ENCODE results near the gene CLDND1. TPM values are rescaled to one million over a fixed set of nuclear protein-coding genes. Genes with fewer than 3 reads are reported as not detected.
"Not testable (repeated sequence)": the region's sequence is repeated elsewhere in the genome, so short reads cannot be mapped to it uniquely, and the experiment has no call there.

Gene CLDND1
- polyA plus RNA-seq (ENCODE audit: insufficient read length in 12 of 12): 100 to 1,000 TPM in 4 of 12 donors, 10 to 100 TPM in 7, not detected in 1; 56.3 to 148 (median 95.6) TPM
- long read RNA-seq, donor 1, transcript CLDND1-213 (2 exons, 520 nt): minor isoform, 6 of 42 reads
- long read RNA-seq, donor 1, transcript CLDND1-201 (5 exons, 2,161 nt): major isoform, 21 of 42 reads
- long read RNA-seq, donor 1, transcript CLDND1-207 (2 exons, 778 nt): minor isoform, 6 of 42 reads
- long read RNA-seq, donor 1, partial matches to known transcripts: 5 of 42 reads
- long read RNA-seq, donor 1, other reads (novel, unspliced or antisense): 0 of 42 reads
- long read RNA-seq, donor 2, transcript CLDND1-201 (5 exons, 2,161 nt): major isoform, 27 of 36 reads
- long read RNA-seq, donor 2, partial matches to known transcripts: 0 of 36 reads
- long read RNA-seq, donor 2, other reads (novel, unspliced or antisense): 0 of 36 reads
- long read RNA-seq, donor 3, transcript CLDND1-201 (5 exons, 2,161 nt): major isoform, 8 of 11 reads
- long read RNA-seq, donor 3, partial matches to known transcripts: 0 of 11 reads
- long read RNA-seq, donor 3, other reads (novel, unspliced or antisense): 0 of 11 reads
- long read RNA-seq, donor 4, transcript CLDND1-201 (5 exons, 2,161 nt): major isoform, 6 of 8 reads
- long read RNA-seq, donor 4, partial matches to known transcripts: 0 of 8 reads
- long read RNA-seq, donor 4, other reads (novel, unspliced or antisense): 0 of 8 reads
- long read RNA-seq, donor 5, transcript CLDND1-201 (5 exons, 2,161 nt): major isoform, 32 of 47 reads
- long read RNA-seq, donor 5, partial matches to known transcripts: 0 of 47 reads
- long read RNA-seq, donor 5, other reads (novel, unspliced or antisense): 0 of 47 reads
- long read RNA-seq, donor 6, transcript CLDND1-213 (2 exons, 520 nt): minor isoform, 5 of 28 reads
- long read RNA-seq, donor 6, transcript CLDND1-201 (5 exons, 2,161 nt): major isoform, 19 of 28 reads
- long read RNA-seq, donor 6, partial matches to known transcripts: 0 of 28 reads
- long read RNA-seq, donor 6, other reads (novel, unspliced or antisense): 0 of 28 reads
- long read RNA-seq, donor 7, transcript CLDND1-201 (5 exons, 2,161 nt): major isoform, 12 of 14 reads
- long read RNA-seq, donor 7, partial matches to known transcripts: 0 of 14 reads
- long read RNA-seq, donor 7, other reads (novel, unspliced or antisense): 0 of 14 reads
- long read RNA-seq, donor 8, transcript CLDND1-201 (5 exons, 2,161 nt): major isoform, 24 of 31 reads
- long read RNA-seq, donor 8, partial matches to known transcripts: 0 of 31 reads
- long read RNA-seq, donor 8, other reads (novel, unspliced or antisense): 0 of 31 reads
- long read RNA-seq, donor 9, transcript CLDND1-201 (5 exons, 2,161 nt): major isoform, 18 of 26 reads
- long read RNA-seq, donor 9, partial matches to known transcripts: 0 of 26 reads
- long read RNA-seq, donor 9, other reads (novel, unspliced or antisense): 0 of 26 reads
- long read RNA-seq, donor 10, transcript CLDND1-201 (5 exons, 2,161 nt): major isoform, 21 of 25 reads
- long read RNA-seq, donor 10, partial matches to known transcripts: 0 of 25 reads
- long read RNA-seq, donor 10, other reads (novel, unspliced or antisense): 0 of 25 reads
- long read RNA-seq, donor 11, transcript CLDND1-201 (5 exons, 2,161 nt): major isoform, 22 of 30 reads
- long read RNA-seq, donor 11, partial matches to known transcripts: 0 of 30 reads
- long read RNA-seq, donor 11, other reads (novel, unspliced or antisense): 0 of 30 reads

DNA sequence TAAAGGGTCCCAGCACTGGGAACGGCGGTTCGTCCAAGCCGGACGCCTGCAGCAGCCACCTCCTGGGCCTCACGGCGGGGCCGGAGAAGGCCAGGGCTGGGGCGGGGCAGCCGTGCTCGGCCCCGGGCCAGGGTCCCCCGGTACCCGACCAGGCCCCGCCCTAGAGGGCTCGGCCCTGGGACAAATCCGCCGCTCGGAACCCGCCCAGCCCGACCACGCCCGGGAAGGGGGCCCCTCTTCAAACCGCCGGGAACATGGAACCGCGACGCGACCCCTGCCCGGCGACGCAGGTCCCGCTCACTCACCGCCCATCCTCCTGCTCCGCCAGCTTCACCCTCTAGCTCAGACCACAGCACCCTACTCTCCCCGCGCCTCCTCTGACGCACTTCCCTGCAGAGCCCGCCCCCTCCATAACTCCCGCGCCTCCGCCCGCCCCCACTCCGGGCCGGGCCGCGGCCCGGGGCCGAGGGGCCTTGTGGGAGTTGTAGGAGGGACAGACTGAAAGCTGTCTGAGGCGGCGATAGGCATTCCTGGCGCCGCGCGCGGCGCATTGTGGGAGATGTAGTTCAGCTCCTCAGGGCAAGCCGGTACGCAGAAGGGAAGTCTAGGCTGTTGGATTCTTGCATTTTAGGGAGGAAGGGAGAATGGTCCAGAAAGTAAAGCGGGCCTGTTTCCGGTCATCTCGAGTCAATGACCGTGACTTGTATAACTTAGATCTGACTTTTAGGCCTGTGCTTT is at the start of gene CLDND1:
TSS of gene CLDND1 (minus strand) at position 359 of the 738 bp plus-strand sequence. CDS start 1,478 bp downstream, outside the sequence.
- DNase-seq: peak; percentile 98

DNA sequence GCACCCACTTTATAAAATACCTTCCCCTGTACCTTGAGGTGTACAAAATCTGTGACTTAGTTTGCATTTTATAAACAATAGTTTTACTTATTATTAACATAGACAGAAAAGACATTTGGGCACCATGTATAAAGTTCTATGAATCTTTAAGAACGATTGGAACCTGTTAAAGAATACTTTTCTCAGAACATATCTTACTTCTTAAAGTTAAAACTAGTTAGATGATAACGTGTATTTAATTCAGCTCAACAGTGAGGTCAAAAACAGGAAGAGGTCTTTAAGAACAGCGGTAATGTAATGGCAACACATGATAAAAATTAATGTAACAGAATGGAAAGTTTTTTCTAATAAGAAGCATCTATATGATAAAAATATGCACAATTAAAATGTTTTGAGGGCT is 45.7 kb upstream of the CLDND1 start:
- no peak for DNase-seq

DNA sequence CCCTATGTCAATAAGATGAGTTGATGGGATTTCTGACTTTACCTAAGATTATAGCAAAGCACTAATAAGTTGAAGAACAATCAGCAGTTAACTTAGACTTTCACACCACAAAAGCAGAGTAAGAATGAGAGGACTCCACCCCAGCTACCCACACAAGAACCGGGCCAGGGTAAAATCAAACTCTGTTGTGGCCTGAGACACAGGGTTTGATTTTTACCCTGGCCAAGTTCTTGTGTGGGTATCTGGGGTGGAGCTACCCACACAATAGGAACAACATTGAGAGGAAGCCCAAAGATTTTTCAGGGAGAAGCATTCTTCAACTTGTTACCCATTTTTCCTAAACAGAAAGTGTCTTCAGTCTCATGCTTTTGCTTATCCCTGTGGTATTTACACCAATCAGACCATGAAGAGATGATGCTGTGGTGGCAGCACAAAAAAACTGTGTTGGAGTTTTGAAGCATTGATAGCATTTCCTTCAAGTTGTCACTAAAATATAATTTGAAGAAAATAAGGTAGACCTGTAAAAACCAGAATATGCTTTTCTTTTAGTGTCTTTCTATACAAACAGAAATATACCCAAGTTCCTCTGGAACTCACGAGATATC is 45.1 kb upstream of the CLDND1 start:
- DNase-seq: no peak

DNA sequence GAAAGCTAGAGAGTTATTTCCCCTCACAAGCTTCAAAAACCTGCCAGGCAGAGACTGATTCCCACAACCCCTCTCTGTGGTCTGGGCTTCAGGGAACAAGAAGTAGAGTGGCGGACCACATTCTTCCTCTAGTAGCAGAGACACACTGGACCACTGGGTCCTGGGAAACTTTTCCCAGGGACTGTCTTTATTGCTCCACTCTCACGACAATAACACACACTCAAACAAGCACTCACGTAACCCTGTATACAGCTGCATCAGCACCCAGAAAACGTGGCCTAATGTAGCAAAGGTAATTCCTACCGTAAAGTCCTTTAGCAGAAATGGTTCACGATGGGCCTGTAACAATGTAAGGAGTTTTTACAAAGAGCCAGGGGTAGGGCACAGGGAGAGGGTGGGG is 43.1 kb upstream of the CLDND1 start:
- no peak for DNase-seq

DNA sequence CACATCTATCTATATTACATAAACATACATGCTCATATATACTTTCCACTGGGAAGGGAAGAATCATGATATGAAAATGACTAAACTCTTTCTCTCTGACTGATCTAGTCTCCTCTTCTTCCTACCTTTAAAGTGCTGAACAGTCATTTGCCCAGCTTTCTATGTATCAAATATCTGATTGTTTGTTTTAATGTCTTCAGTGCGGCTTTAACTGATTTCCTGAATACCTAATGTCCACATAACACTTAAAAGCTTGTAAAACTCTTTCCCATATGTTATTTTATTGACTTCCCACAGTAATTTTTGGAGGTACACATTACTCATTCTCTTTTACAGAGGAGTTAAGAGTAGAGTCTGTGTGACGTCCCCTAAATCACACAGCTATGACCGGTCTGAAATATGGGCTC is 42.5 kb upstream of the CLDND1 start:
- no peak for DNase-seq

DNA sequence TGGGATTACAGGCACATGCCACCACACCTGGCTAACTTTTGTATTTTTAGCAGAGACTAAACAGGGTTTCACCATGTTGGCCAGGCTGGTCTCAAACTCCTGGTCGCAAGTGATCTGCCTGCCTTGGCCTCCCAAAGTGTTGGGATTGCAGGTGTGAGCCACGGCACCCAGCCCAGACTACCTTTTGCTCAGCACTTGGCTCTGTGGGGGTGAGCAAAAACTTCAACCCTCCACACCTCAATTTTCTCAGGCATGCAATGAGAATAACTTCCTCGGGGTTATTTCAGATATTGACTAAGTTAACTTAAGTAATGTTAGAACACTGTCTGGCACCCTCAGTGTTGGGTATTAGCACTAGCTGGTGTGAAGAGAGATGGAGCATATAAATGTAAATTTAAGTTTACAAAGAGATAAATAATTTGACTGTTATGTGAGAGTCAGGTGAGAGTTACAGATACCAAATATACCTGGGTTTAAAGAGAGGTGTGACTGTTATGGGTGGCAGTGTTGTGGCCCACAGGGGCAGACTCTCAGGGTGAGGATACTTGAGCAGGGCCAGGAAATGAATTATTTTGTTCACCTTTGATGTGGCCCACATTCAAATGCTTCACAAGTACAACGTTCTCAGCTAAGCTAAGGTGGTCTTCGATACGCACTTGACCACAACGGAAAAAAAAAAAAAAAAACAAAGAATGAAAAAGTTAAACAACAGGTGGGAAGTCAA is 41.7 kb upstream of the CLDND1 start:
- no peak for DNase-seq

DNA sequence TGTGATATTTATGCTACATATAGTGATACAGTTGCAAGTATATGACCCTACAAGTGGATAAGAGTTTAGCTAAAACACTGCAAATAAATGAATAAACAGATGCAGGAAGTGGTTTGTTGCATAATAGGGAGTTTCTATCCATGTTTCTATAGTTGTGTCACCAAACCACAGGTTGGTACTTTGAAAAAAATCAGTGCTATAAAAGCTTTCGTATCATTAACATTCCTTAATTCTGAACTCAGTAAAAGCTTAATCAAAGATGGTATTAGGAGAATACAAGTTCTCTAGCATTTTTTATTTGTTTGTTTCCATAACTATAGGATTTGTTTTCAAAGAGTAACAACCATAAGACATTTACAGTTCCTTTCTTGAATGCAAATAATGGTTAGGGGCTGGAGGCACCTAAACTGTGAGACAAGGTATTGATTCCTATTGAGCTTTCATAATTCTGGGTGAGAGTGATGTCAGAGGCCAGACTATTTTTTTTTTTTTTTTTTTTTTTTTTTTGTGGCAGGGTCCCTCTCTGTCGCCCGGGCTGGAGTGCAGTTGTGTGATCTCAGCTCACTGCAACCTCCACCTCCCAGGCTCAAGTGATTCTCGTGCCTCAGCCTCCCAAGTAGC is 41.1 kb upstream of the CLDND1 start:
- no peak for DNase-seq

DNA sequence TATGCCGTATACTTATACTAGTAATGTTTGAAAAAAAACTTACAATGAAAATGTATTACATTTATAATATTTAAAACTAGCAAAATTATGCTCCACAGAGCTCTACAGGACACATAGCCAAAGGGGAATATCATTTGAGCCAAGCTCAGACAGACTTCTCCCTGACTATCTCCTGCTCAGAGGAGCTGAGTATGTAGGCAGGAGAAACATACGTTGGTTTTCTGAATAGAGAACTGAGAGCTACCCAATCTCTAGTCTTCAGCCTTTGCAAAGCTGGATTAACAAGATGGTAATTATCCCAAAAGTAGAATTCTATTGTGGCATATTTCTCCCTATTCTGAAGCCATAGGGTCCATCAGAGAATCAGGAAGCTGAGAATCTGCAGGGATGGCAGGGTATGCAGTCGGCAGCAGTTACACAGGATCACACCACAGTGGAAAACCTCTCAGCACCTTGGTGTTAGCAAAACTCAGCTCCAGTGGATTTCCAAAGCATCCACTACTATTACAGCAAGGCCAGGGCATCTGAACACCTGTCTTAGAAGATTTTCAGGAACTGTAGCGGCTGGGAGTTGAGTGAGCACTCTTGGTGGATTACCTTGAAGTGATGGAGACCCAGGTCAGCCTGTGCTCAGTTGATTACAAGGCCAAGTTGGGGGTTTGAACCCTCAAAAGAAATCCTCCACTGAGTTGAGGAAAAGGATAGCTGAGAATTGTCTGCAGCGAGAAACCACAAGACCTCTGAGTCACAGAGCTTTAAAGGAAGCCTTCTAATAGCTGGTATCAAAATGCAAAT is 39.2 kb upstream of the CLDND1 start:
- DNase-seq: no peak

DNA sequence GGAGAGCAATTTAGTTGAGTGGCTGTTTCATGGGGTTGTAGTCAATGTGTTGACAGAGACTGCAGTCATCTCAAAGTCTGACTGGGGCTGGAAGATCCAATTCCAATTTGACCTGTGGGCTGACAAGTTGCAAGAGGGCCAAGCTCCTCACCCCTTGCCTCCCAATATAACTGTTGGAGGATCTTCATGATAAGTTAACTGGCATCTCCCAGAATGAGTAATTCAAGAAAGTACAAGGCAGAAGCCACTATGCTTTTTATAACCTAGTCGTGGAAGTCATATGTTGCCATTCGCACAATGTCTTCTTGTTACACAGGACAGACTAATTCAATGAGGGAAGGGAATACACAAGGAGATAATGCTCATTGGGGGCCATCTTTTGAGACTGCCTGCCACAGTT is 38.2 kb upstream of the CLDND1 start:
- no peak for DNase-seq

DNA sequence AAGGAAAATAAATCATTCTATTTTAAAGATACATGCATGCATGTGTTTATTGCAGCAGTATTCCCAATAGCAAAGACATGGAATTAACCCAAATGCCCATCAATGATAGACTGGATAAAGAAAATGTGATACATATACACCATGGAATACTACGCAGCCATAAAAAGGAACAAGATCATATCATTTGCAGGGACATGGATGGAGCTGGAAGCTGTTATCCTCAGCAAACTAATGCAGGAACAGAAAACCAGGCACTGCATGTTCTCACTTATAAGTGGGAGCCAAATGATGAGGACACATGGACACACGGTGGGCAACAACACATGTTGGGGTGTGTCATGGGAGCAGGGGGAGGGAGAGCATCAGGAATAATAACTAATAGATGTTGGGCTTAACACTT is 37.1 kb upstream of the CLDND1 start:
- DNase-seq: not testable (repeated sequence)

DNA sequence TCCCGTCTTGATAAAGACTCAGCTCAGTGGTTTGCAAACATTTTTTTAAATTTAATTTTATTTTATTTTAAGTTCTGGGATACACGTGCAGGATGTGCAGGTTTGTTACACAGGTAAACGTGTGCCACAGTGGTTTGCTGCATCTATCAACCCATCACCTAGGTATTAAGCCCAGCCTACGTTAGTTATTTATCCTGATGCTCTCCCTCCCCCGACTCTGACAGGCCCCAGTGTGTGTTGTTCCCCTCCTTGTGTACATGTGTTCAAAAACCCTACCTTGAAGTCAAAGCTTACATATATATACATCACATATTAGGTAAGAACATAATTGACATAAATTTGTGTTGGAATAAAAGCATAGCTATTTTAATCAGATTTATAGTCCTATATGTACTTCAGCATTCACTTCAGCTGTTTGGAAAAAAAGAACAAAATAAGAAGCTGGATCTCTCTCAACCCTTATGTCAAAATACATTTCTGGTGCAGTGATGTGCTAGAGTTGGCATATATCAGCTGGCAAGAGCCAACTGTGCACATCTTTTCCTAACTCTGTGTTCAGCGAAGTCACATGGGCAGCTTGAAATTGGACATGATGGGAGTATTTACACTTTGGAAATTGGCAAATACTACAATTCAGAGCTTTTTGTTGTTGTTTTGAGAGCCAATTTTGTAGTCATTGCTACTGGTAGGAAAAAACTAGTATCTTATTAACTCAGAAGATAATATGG is 35.6 kb upstream of the CLDND1 start:
- DNase-seq: no peak

DNA sequence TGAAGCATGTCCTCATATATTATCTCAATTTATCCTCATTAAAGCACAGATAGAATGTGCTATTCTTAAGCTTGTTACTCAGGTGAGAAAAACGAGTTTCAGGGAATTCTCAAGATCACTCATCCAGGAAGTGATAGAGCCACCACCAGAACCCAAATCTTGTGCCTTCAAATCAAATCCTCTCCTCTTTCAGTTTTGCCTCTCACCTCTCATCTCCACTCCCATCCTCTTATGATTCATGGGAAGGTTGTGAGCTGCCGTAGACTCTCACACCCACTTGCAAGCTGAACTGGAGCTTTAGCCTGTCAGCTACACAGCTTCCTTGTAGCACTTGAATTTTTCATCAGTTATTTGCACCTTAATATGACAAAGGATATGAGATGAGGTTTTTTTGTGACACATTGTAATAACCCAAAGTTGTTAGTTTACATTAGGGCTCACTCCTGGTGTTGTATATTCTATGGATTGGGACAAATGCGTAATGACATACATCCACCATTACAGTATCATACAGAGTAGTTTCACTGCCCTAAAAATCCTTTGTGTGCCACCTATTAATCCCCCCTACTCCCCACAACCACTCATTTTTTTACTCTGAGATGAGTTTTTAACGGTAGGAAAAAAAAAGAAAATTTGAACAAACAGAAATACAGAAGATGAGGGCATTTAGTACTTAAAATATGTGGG is 34.8 kb upstream of the CLDND1 start:
- no peak for DNase-seq

DNA sequence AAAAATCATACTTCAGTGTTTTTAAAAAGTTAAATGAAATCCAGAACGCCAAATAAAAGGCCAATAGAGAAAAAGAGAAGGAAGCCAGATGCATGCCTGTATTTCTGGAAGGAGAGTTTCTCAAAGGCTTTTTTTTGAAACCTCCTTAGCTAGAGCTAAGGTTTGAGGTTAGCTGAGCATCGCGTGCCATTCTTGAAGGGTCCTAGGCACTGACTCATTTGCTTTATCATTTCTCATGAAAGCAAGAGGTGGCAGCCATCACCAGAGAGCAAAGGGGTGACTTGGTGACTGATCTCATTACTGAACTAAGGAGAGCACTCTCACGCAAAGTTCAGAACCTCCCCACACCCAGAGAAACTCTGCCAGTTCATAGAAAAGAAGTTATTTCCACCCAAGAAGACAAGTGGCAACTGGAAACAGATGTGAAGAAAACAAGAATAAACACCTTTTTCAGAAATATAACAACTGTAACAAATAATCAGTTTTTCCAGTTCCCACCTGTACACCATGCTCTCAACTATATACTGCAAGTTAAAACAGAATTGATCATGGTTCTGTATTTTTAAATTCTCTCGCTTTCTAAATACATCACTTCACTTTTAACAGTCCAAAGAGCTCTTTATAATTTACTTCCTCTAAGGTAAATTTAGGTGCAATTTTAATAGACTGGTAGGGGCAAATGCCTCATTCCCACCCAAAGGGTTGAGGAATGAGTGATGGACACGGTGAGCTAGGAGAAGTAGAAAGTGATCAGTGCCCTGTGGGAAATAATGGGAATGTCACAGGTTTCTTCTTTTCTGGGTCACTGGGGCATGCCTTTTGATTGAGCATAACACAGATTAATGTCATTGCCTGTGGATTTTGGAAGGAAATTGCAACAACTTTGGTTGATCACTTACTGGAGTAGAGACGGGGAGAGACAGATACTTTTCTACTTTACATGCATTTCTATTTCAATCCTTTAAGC is 33.7 kb upstream of the CLDND1 start:
- no peak for DNase-seq

DNA sequence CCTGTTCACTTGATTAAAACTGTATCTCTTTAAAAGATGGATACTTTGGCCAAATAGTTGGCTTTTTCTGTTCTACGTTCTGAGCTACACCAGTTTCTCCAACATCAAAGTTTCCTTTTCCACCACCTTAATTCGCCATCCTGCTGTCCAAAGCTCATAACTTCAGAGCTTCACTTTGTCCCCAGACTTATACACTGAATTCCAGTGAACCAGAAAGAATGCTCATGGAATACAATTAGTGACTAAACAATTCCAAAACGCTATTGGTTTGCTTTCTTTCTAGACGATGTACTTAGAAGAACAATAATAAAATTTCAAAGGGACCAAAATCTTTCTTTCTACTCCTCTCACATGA is 32.3 kb upstream of the CLDND1 start:
- DNase-seq: no peak

DNA sequence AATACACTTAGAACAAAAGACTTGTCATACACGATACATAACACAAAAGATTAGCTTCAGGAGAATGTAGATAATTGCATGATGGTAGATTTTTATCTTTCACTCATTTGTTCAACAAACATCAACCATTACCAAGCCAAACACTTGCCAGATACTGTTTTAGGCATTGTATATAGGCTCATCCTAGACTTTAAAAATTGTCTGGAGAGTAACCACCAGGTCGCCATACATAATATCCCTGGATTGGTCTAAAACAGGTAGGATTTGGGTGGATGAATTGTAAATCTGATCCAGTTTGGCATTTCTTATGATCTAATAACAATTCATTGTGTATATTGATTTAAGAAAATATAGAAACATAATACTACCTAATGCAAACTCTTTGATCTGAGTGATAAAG is 31.9 kb upstream of the CLDND1 start:
- DNase-seq: no peak
